22Rv1 (cell line): ENCODE results near the gene HAPLN3.

ENCODE experiments used
- H3K27ac ChIP-seq: fragments of 450-650 bp; 2 replicates; pipeline ENCODE4 v1.5.1; 2017
- CTCF ChIP-seq: fragments of 450-650 bp; IDR thresholded peaks from 2 replicates; pipeline ENCODE4 v1.5.1; 2017; ENCODE audit warnings: mild to moderate bottlenecking
- ZFX ChIP-seq: fragments of 450-650 bp; IDR thresholded peaks from 2 replicates; pipeline ENCODE4 v1.6.1; 2017; ENCODE audit warnings: antibody characterized with exemption, borderline replicate concordance

The HAPLN3 gene

GRCh38 chr15:88908123-88908522 is 12.8 kb upstream of the HAPLN3 start:
- no peak overlapping the region for H3K27ac ChIP-seq
- TF ChIP-seq ZFX, result no peak
- no peak for TF ChIP-seq CTCF

- TF ChIP-seq CTCF (no peak), ZFX (no peak)
- H3K27ac ChIP-seq, result no peak overlapping the region
Observed at GRCh38 chr15:88907111-88907510, 11.8 kb upstream of the HAPLN3 start.

DNA sequence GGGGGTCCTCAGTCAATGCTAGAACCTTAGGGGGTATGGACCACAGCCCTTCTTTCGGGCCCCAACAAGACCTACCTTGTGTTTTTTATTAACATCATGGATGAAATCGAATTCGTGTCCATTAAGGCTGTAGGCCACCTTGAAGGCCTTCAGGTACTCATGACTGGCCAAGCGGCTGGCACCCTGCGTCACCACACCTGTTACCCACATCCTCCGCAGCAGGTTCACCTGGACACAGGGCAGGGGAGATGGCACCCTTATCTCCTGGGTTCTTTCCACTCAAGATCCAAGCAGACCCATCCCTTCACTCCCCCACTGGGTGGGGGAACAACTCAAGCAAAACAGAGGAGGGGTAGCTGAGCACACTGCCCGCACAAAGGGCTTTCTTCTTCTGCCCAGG is 11.2 kb upstream of the HAPLN3 start:
- TF ChIP-seq ZFX (no peak), CTCF (no peak)
- no peak overlapping the region for H3K27ac ChIP-seq

DNA sequence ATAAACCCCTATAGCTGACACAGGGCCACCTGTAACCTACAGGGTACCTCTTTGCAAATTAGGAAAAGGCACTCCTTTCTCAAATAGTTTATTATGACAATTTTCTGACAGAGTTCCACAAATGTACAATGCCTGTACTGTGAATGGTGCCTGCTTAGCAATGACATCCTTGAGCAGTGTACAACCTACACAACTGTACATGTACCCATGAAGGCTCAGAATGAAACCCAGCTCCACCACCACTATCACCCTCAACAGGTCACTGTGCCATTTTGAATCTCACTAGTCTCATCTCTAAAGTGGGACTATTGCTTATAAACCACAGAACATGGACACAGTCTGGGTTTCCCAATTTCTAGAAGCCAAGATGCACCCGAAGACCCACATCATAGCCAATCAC is 10.8 kb upstream of the HAPLN3 start:
- no peak overlapping the region for H3K27ac ChIP-seq
- no peak for TF ChIP-seq ZFX
- TF ChIP-seq CTCF, result no peak

- H3K27ac ChIP-seq, result no peak overlapping the region
- TF ChIP-seq CTCF, result no peak
- no peak for TF ChIP-seq ZFX
Observed at GRCh38 chr15:88905576-88905975, 10.2 kb upstream of the HAPLN3 start.

GRCh38 chr15:88904624-88905327 is 9.4 kb upstream of the HAPLN3 start:
- TF ChIP-seq ZFX (no peak), CTCF (peak; percentile 96)
- H3K27ac ChIP-seq, result no peak overlapping the region

DNA sequence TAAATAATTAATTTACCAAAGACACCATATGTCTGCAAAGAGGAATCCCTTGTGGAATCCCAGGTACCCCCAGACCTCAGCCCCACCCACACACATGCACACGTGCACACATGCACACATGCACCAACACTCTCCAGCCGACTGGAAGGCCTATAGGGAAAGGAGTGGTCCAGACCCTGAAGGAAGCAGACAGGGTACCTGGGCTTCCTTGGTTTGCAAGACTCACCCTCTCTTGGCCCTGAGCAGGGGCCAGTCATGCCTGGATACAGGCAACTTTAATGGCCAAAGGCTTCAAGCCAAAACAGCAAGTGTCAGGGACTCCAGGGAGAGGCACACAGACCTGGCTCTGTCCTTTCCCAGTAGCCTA is 8.9 kb upstream of the HAPLN3 start:
- H3K27ac ChIP-seq, result no peak overlapping the region
- TF ChIP-seq ZFX (no peak), CTCF (no peak)
